HEK293 (cell line): ENCODE data around the gene ISG15.

Source experiments
- CTCF ChIA-PET: fragments of 350-600 bp; formaldehyde crosslinking; extraction: SDS; loops from one replicate; lab custom pipeline; 2021; ENCODE audit warnings: antibody characterized with exemption; lab: Yijun Ruan, JAX
- POLR2A ChIA-PET: fragments of 300-600 bp; formaldehyde crosslinking; extraction: SDS; loops from one replicate; lab custom pipeline; 2020; ENCODE audit warnings: antibody characterized with exemption, inconsistent platforms; lab: Yijun Ruan, JAX
- H3K27ac ChIP-seq: fragments of 200-500 bp; sonication (Bioruptor generic); 2 replicates; pipeline ENCODE4 v1.5.1; 2014; ENCODE audit warnings: low read depth, low read length, control low read depth, inconsistent platforms; ENCODE audit errors: extremely low read depth
- H3K36me3 ChIP-seq, 2 experiments: fragments of 200-500 bp in 1 of 2; sonication (Bioruptor generic) in 1 of 2; 1 replicate in 1 of 2; 2 replicates in 1 of 2; pipeline ENCODE4 v1.5.1; 2014 to 2017; ENCODE audit warnings: inconsistent platforms in 2 of 2, low read length in 2 of 2; ENCODE audit not compliant: control insufficient read depth in 2 of 2, insufficient read depth in 1 of 2
- H3K4me1 ChIP-seq: fragments of 200-500 bp; sonication (Bioruptor generic); 2 replicates; pipeline ENCODE4 v1.5.1; 2014; ENCODE audit warnings: mild to moderate bottlenecking, low read length, inconsistent platforms; ENCODE audit not compliant: control insufficient read depth, insufficient read depth
- H3K4me3 ChIP-seq: 2 replicates; pipeline ENCODE4 v1.5.1; 2011; ENCODE audit warnings: low read depth, mild to moderate bottlenecking, control low read depth, low read length, moderate library complexity
- H3K9me3 ChIP-seq: fragments of 200-500 bp; sonication (Bioruptor generic); 2 replicates; pipeline ENCODE4 v1.5.1; 2014; ENCODE audit warnings: low read depth, low read length, inconsistent platforms; ENCODE audit not compliant: control insufficient read depth, insufficient read depth
- KLF16 ChIP-seq: fragments of 450-650 bp; formaldehyde crosslinking; IDR thresholded peaks from 2 replicates; pipeline ENCODE4 v1.5.1; 2017; ENCODE audit warnings: missing biosample characterization, missing genetic modification characterization
- REST ChIP-seq: fragments of 450-650 bp; formaldehyde crosslinking; IDR thresholded peaks from 2 replicates; pipeline ENCODE4 v1.5.1; 2016; ENCODE audit warnings: missing biosample characterization, missing genetic modification characterization
- ZBTB26 ChIP-seq: fragments of 450-650 bp; formaldehyde crosslinking; optimal IDR thresholded peaks from 2 replicates; pipeline ENCODE3; 2016; ENCODE audit warnings: missing biosample characterization, mild to moderate bottlenecking, missing genetic modification characterization
- ZFHX2 ChIP-seq: fragments of 450-650 bp; formaldehyde crosslinking; conservative IDR thresholded peaks from 2 replicates; pipeline ENCODE4 v1.5.1; 2016; ENCODE audit warnings: missing biosample characterization, missing genetic modification characterization
- ZNF280C ChIP-seq: fragments of 450-650 bp; formaldehyde crosslinking; IDR thresholded peaks from 2 replicates; pipeline ENCODE4 v1.5.1; 2016; ENCODE audit warnings: missing biosample characterization, missing genetic modification characterization
- ZNF488 ChIP-seq: fragments of 450-650 bp; formaldehyde crosslinking; IDR thresholded peaks from 2 replicates; pipeline ENCODE4 v1.5.1; 2016; ENCODE audit warnings: missing biosample characterization, missing genetic modification characterization
- ZNF549 ChIP-seq: fragments of 450-650 bp; IDR thresholded peaks from 2 replicates; pipeline ENCODE4 v1.5.1; 2018; ENCODE audit warnings: missing biosample characterization, missing genetic modification characterization, mild to moderate bottlenecking, inconsistent platforms, moderate library complexity
- ZNF561 ChIP-seq: fragments of 450-650 bp; IDR thresholded peaks from 2 replicates; pipeline ENCODE4 v1.5.1; 2018; ENCODE audit warnings: missing biosample characterization, missing genetic modification characterization, borderline replicate concordance
- ZNF654 ChIP-seq: fragments of 450-650 bp; formaldehyde crosslinking; IDR thresholded peaks from 2 replicates; pipeline ENCODE4 v1.5.1; 2016; ENCODE audit warnings: low read depth, missing biosample characterization, missing genetic modification characterization

Gene ISG15

GRCh38 chr1:1033731-1034438 is 20.6 kb downstream of the ISG15 start (continued):
- no peak for TF ChIP-seq ZNF654 (tag by site-specific recombination)

GRCh38 chr1:1034439-1034781 is 21.1 kb downstream of the ISG15 start:
- no peaks in the 10 kb centered on the region for H3K4me1 ChIP-seq
- no peaks in the 10 kb centered on the region for H3K9me3 ChIP-seq
- CTCF ChIA-PET = no interaction called here
- H3K27ac ChIP-seq = no peak overlapping the region
- POLR2A ChIA-PET = interaction anchor here (1.0 kb wide), 1 partner anchor 20 kb away, joined by 3 read pairs; no protein-coding TSS in a partner anchor
- TF ChIP-seq KLF16 (tag by site-specific recombination) (no peak), ZNF549 (no peak), ZBTB26 (tag by site-specific recombination) (no peak), ZNF280C (no peak)
- no peak overlapping the region for H3K4me3 ChIP-seq
- peaks cover 0 to 24% of the 10 kb centered on the region in 2 experiments; a peak in 1 of 3 replicates for H3K36me3 ChIP-seq

- no peak for TF ChIP-seq ZNF561 (tag by site-specific recombination)
- peak; percentile 71 for TF ChIP-seq REST
- POLR2A ChIA-PET = no interaction called here
- Histone ChIP-seq H3K4me1 (no peaks in the 10 kb centered on the region), H3K27ac (no peak overlapping the region), H3K9me3 (no peaks in the 10 kb centered on the region), H3K4me3 (no peak overlapping the region), H3K36me3 (peaks cover 0 to 24% of the 10 kb centered on the region in 2 experiments; a peak in 1 of 3 replicates)
- CTCF ChIA-PET = interaction anchor here (0.6 kb wide), 1 partner anchor 20 kb away, joined by 3 read pairs; no protein-coding TSS in a partner anchor
Measured at GRCh38 chr1:1035291-1035943, 22.1 kb downstream of the ISG15 start.

GRCh38 chr1:1037366-1038327 is 24.4 kb downstream of the ISG15 start:
- H3K4me3 ChIP-seq = no peak overlapping the region
- POLR2A ChIA-PET = interaction anchor here (0.6 kb wide), 1 partner anchor 36 kb away, joined by 3 read pairs; no protein-coding TSS in a partner anchor
- TF ChIP-seq ZFHX2 (tag by site-specific recombination) (peak; percentile 36; the same call in 1 of the 2 replicates), ZNF488 (no peak)
- TF ChIP-seq, all 188 proteins: peak for 1
- H3K4me1 ChIP-seq = no peaks in the 10 kb centered on the region
- no peaks in the 10 kb centered on the region for H3K9me3 ChIP-seq
- peaks cover 0 to 32% of the 10 kb centered on the region in 2 experiments; a peak in 1 of 3 replicates for H3K36me3 ChIP-seq
- H3K27ac ChIP-seq = no peak overlapping the region
- CTCF ChIA-PET = interaction anchor here (0.5 to 0.9 kb wide), 3 partner anchors 26 to 1026 kb away, joined by 3 to 4 read pairs (median 3); no protein-coding TSS in a partner anchor
